Smooth muscle cell (in vitro differentiated cells): ENCODE data around the gene CPT2. TPM values are rescaled to one million over a fixed set of nuclear protein-coding genes. Genes with fewer than 3 reads are reported as not detected.
A peak's percentile ranks its signal among the peaks of the same experiment; 100 is the strongest.

Experiments used
- DNase-seq: peaks from one replicate; lab custom pipeline; 2025; ENCODE audit not compliant: unreplicated experiment; lab: John Stamatoyannopoulos, UW
- H2AFZ ChIP-seq: fragments of 200-600 bp; sonication (generic); 2 replicates; pipeline ENCODE4 v1.6.0; 2016; ENCODE audit warnings: antibody characterized with exemption, low read depth, mild to moderate bottlenecking
- H3F3A ChIP-seq: fragments of 200-600 bp; sonication (generic); 2 replicates; pipeline ENCODE4 v1.6.0; 2017; ENCODE audit warnings: antibody characterized with exemption, low read depth
- H3K27ac ChIP-seq: fragments of 200-600 bp; sonication (generic); 2 replicates; pipeline ENCODE4 v1.5.1; 2016; ENCODE audit warnings: low read depth, mild to moderate bottlenecking
- H3K27me3 ChIP-seq: fragments of 200-600 bp; sonication (generic); 2 replicates; pipeline ENCODE4 v1.6.1; 2016; ENCODE audit warnings: low read depth, mild to moderate bottlenecking
- H3K36me3 ChIP-seq: fragments of 200-600 bp; sonication (generic); 2 replicates; pipeline ENCODE4 v1.5.1; 2016; ENCODE audit warnings: low read depth
- H3K4me1 ChIP-seq: fragments of 200-600 bp; sonication (generic); 2 replicates; pipeline ENCODE4 v1.5.1; 2016; ENCODE audit warnings: low read depth
- H3K4me2 ChIP-seq: fragments of 200-600 bp; sonication (generic); 2 replicates; pipeline ENCODE4 v1.6.0; 2016; ENCODE audit warnings: mild to moderate bottlenecking
- H3K4me3 ChIP-seq: fragments of 200-600 bp; sonication (generic); 2 replicates; pipeline ENCODE4 v1.5.1; 2016; ENCODE audit warnings: mild to moderate bottlenecking
- H3K79me2 ChIP-seq: fragments of 200-600 bp; sonication (generic); 2 replicates; pipeline ENCODE4 v1.6.0; 2016; ENCODE audit warnings: low read depth, mild to moderate bottlenecking
- H3K9ac ChIP-seq: fragments of 200-600 bp; sonication (generic); 2 replicates; pipeline ENCODE4 v1.6.0; 2016; ENCODE audit warnings: low read depth
- H3K9me3 ChIP-seq: fragments of 200-600 bp; sonication (generic); replicated peaks from 2 replicates; pipeline ENCODE4 v1.5.1; 2016; ENCODE audit warnings: low read depth
- H4K20me1 ChIP-seq: fragments of 200-600 bp; sonication (generic); 2 replicates; pipeline ENCODE4 v1.6.0; 2016; ENCODE audit warnings: low read depth
- WGBS: methylation state at CpG from one replicate; pipeline ENCODE4 v1.1.7; 2016; ENCODE audit warnings: low lambda C conversion rate; 5-methylcytosine and 5-hydroxymethylcytosine counted together
- polyA plus RNA-seq: library from polyadenylated mRNA; unstranded; fragments of >200 nt; fragmentation: Nextera tagmentation; extraction: Ambion mirVana; gene quantifications from 2 replicates; pipeline ENCODE4 v1.2.1, GENCODE V29; 2016
- total RNA-seq: library from RNA; depleted of rRNA; stranded (reverse); fragments of >200 nt; gene quantifications from 2 replicates; pipeline ENCODE4 v1.2.3, GENCODE V29; 2014
- TF ChIP-seq, protein P1 (sequence below): fragments of 200-600 bp; sonication (generic); IDR thresholded peaks from 2 replicates; pipeline ENCODE4 v1.5.1; 2017; ENCODE audit warnings: borderline replicate concordance, mild to moderate bottlenecking, antibody characterized with exemption; ENCODE audit not compliant: insufficient read depth, poor library complexity, severe bottlenecking

Gene CPT2
- total and polyA plus RNA-seq, 2 experiments from 2014 or later = 13.3 to 15.7 TPM

DNA sequence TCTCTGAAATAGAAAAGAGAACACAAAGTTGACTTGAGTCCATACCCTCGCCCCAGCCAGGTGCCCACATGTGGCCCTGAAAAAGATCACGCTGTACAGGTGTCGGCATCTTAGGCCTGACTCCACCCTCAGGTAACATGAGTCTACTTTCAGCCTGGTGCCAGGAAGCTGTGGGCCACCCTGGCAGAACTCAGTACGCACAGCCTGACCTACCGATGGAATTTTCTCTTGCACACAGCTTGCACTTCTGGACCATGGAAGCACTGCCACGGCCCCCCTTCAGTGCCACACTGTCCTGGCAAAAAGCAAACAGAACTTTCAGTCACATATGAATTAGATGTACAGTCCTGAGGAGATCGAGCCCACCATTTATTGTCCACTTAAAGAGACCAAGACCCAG is 21.6 kb downstream of the CPT2 start:
- Histone ChIP-seq H3K9me3 (no peaks in the 10 kb centered on the region), H2AFZ (no peak overlapping the region), H3K79me2 (peaks cover 4% of the 10 kb centered on the region), H3K27me3 (no peaks in the 10 kb centered on the region), H3K9ac (no peak overlapping the region), H3K27ac (no peak overlapping the region), H3K36me3 (no peaks in the 10 kb centered on the region), H4K20me1 (no peaks in the 10 kb centered on the region), H3F3A (no peaks in the 10 kb centered on the region), H3K4me3 (no peak overlapping the region), H3K4me2 (no peak overlapping the region), H3K4me1 (peaks cover 11% of the 10 kb centered on the region)
- 98% methylated on average over 7 of the region's 7 CpGs for WGBS
- DNase-seq = no peak
- TF ChIP-seq, protein P1, sequence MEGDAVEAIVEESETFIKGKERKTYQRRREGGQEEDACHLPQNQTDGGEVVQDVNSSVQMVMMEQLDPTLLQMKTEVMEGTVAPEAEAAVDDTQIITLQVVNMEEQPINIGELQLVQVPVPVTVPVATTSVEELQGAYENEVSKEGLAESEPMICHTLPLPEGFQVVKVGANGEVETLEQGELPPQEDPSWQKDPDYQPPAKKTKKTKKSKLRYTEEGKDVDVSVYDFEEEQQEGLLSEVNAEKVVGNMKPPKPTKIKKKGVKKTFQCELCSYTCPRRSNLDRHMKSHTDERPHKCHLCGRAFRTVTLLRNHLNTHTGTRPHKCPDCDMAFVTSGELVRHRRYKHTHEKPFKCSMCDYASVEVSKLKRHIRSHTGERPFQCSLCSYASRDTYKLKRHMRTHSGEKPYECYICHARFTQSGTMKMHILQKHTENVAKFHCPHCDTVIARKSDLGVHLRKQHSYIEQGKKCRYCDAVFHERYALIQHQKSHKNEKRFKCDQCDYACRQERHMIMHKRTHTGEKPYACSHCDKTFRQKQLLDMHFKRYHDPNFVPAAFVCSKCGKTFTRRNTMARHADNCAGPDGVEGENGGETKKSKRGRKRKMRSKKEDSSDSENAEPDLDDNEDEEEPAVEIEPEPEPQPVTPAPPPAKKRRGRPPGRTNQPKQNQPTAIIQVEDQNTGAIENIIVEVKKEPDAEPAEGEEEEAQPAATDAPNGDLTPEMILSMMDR = no peak

DNA sequence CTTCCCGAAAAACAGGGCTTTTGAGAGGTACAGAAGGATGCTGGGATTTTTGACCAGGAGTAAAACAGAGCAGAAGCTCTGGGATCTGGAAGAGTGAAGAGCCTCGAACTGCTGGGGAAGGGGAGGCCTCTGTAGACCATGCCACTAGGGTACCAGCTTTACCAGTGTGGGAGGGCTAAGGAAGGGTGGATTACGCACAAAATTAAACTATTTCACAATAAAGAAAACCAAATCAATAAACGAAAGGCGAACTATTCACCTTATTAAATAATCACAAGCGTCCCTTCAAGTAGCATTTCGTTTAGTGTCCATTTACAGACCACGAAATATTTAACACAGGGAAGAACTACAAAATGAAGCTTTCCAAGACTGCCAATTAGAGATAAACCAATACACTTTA is 23.1 kb downstream of the CPT2 start:
- Histone ChIP-seq H3K27me3 (no peaks in the 10 kb centered on the region), H3K36me3 (no peaks in the 10 kb centered on the region), H3K4me2 (peak overlapping the region; percentile 84), H4K20me1 (no peaks in the 10 kb centered on the region), H3K4me3 (peak overlapping the region; percentile 72), H2AFZ (peak overlapping the region; percentile 69), H3K9ac (peak overlapping the region; percentile 83), H3K9me3 (no peaks in the 10 kb centered on the region), H3K27ac (peak overlapping the region; percentile 87), H3K4me1 (peaks cover 11% of the 10 kb centered on the region), H3K79me2 (peaks cover 4% of the 10 kb centered on the region), H3F3A (no peaks in the 10 kb centered on the region)
- no peak for DNase-seq
- WGBS = 32% methylated on average over 8 of the region's 8 CpGs
- TF ChIP-seq, protein P1 = no peak

DNA sequence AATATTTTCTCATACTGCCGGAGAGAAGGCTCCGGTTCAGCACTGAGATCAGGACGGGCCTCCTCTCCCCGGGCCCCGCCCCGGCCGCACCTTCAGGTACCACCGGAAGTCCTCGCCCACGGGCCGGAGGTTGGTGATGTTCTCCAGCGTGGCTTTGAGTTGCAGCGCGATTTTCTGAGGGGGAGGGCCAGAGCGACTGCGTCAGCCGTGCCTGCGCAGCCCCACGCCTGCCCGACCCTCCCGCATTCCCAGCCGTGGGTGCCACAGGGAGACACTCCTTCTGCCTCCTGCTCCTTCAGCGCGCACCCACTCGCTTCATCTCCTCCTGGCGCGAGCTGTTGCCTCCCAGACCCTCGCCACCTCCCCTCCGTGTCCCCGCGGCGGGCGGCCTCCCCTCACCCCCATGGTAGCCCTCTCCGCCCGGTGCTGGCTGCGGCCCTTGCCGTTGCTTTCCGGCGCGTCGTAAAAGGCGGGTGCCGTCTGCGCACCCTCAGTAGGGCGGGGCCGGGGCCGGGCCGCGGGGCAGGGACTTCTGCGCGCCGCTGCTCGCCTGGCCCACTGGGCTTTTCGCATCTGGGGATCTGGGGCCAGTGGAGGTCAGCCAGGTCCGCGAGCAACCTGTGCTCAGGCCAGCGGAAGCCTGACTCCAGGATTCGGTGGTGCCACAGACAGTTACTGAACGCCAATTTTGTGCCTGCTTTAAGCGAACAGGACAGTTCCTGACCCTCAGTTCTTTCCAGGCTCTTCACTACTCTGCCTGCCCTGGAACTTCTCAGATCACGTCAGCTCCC is 23.7 kb downstream of the CPT2 start, which contains the start of gene CZIB:
Gene CZIB, minus strand, starts transcription at position 464 of the 791 bp plus-strand sequence. Its CDS starts 59 bp downstream, at position 405.
- Histone ChIP-seq H3K4me3 (peak within 1 kb of the TSS; percentile 72), H2AFZ (peak within 1 kb of the TSS; percentile 69), H3K4me2 (peak within 1 kb of the TSS; percentile 84), H3K27ac (peak within 1 kb of the TSS; percentile 87), H3K9ac (peak within 1 kb of the TSS; percentile 83), H3F3A (no peaks in the 10 kb centered on the region), H3K9me3 (no peaks in the 10 kb centered on the region), H4K20me1 (no peaks in the 10 kb centered on the region), H3K79me2 (peaks cover 4% of the 10 kb centered on the region), H3K27me3 (no peaks in the 10 kb centered on the region), H3K36me3 (no peaks in the 10 kb centered on the region), H3K4me1 (peaks cover 11% of the 10 kb centered on the region)
- TF ChIP-seq, protein P1 = no peak
- DNase-seq = peak; percentile 82
- WGBS = 2% methylated on average over 24 of the region's 61 CpGs
